GM12801 (cell line): Measurements from ENCODE around the gene GH1.
"Not testable (repeated sequence)": the region's sequence is repeated elsewhere in the genome, so short reads cannot be mapped to it uniquely, and the experiment has no call there.

Experiments used
- TF ChIP-seq, protein P1 (sequence below): IDR thresholded peaks from one replicate; pipeline ENCODE4 v1.5.1; 2011; ENCODE audit warnings: control low read depth; ENCODE audit not compliant: insufficient read length; ENCODE audit errors: extremely low read depth

The GH1 gene

DNA sequence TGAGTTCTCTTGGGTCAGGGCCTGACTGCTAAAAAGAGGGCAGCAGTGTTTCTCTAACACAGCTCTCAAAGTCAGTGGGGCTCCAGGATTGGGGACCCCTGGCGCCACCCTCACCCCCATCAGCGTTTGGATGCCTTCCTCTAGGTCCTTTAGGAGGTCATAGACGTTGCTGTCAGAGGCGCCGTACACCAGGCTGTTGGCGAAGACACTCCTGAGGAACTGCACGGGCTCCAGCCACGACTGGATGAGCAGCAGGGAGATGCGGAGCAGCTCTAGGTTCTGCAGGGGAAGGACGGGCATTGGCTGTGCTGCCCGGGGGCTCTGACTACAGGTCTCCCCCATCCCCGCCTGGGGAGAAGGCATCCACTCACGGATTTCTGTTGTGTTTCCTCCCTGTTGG is 993 bp downstream of the GH1 start:
- TF ChIP-seq, protein P1, sequence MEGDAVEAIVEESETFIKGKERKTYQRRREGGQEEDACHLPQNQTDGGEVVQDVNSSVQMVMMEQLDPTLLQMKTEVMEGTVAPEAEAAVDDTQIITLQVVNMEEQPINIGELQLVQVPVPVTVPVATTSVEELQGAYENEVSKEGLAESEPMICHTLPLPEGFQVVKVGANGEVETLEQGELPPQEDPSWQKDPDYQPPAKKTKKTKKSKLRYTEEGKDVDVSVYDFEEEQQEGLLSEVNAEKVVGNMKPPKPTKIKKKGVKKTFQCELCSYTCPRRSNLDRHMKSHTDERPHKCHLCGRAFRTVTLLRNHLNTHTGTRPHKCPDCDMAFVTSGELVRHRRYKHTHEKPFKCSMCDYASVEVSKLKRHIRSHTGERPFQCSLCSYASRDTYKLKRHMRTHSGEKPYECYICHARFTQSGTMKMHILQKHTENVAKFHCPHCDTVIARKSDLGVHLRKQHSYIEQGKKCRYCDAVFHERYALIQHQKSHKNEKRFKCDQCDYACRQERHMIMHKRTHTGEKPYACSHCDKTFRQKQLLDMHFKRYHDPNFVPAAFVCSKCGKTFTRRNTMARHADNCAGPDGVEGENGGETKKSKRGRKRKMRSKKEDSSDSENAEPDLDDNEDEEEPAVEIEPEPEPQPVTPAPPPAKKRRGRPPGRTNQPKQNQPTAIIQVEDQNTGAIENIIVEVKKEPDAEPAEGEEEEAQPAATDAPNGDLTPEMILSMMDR: no peak

DNA sequence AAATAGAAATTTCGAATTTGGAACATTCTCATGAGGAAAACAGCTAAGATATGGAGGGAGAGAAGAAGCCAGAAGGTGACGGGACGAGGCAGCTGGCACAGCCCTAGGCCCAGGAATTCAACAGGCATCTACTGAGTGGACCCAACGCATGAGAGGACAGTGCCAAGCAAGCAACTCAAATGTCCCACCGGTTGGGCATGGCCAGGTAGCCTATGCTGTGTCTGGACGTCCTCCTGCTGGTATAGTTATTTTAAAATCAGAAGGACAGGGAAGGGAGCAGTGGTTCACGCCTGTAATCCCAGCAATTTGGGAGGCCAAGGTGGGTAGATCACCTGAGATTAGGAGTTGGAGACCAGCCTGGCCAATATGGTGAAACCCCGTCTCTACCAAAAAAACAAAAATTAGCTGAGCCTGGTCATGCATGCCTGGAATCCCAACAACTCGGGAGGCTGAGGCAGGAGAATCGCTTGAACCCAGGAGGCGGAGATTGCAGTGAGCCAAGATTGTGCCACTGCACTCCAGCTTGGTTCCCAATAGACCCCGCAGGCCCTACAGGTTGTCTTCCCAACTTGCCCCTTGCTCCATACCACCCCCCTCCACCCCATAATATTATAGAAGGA is 2.0 kb downstream of the GH1 start:
- TF ChIP-seq, protein P1: no peak

DNA sequence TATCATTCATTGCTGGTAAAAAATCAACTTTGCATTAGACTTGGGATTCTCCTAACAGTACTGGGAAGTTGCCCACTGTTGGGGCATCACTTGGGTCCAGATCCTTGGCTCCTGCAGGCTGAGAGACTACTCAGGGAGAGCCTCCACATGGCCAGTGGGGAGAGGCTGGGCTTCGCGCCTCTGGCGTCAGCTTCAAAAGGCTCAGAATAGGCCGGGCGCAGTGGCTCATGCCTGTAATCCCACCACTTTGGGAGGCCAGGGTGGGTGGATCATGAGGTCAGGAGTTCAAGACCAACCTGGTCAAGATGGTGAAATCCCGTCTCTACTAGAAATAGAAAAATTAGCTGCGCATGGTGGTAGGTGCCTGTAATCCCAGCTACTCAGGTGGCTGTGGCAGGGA is 4.2 kb downstream of the GH1 start:
- TF ChIP-seq, protein P1: no peak

DNA sequence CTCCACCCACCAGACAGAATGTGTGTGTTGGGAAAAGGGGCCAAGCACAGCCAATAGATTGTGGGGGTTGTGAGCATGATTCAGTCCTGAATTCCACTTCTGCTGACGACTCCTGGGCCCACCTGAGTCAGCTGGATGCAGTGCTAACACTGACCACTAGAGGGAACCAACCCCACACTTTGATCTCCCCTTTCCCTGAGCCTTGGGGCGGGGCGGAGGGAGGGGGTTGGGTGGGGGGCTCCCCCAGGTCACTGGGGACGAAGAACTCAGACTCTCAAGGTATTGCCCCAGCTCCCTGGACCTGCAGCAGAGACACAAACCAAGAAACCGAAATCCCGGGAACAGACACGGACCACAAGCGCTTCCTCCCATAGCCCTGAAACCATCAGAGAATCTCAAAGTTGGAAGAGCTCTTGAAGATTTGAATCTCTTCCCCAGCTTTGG is 7.0 kb downstream of the GH1 start:
- TF ChIP-seq, protein P1: no peak

DNA sequence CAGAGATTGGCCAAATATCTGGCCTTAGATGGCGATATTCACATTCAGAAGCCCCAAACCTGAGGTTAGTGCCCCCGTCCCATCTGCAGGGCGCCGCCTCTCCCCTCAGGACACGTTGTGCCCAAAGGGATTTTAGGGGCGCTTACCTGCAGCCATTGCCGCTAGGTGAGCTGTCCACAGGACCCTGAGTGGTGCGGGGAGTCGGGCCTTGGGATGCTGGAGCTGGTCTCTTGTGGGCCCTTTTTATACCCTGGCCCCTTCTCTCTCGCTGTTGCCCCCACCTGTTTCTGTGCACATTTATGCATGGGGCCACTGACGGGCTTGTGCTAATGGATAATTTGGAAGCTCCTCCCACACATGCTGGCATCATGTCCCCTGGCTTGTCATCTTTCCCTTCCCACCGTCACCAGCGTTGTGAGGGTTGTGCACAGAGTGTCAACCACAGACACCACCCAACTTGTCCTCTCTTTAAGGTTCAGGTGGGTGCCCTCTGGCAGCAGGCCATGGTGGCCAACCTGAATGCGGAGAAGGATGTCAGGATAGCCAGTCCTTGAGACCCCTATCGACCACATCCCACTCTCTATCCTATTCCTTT is 7.5 kb downstream of the GH1 start, which contains the start of gene CSHL1:
Gene CSHL1, minus strand, starts transcription at position 218 of the 595 bp plus-strand sequence. Its CDS starts 62 bp downstream, at position 156.
- TF ChIP-seq, protein P1: no peak

DNA sequence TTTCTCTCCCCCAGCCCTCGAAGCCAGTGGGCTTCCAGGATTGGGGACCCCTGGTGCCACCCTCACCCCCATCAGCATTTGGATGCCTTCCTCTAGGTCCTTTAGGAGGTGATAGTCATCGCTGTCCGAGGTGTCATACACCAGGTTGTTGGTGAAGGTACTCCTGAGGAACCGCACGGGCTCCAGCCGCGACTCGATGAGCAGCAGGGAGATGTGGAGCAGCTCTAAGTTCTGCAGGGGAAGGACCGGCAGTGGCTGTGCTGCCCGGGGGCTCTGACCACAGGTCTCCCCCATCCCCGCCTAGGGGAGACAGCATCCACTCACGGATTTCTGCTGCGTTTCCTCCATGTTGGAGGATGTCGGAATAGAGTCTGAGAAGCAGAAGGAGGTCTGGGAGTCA is 8.5 kb downstream of the GH1 start:
- TF ChIP-seq, protein P1: no peak

DNA sequence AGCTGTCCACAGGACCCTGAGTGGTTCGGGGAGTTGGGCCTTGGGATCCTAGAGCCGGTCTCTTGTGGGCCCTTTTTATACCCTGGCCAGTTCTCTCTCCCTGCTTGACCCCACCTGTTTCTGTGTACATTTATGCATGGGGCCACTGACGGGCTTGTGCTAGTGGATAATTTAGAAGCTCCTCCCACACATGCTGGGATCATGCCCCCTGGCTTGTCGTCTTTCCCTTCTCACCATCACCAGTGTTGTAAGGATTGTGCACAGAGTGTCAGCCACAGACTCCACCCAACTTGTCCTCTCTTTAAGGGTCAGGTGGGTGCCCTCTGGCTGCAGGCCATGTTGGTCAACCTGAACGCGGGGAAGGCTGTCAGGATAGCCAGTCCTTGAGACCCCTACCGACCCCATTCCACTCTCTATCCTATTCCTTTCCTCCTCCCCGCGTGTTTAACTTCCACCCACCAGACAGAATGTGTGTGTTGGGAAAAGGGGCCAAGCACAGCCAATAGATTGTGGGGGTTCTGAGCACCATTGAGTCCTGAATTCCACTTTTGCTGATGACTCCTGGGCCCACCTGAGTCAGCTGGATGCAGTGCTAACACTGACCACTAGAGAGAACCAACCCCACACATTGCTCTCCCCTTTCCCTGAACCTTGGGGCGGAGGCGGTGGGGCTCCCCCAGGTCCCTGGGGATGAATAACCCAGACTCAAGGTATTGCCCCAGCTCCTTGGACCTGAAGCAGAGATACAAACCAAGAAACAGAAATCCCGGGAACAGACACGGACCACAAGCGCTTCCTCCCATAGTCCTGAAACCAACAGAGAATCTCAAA is 21.9 kb downstream of the GH1 start, which contains the start of gene CSH1:
Gene CSH1, minus strand, starts transcription at position 51 of the 831 bp plus-strand sequence. CDS start 63 bp downstream, outside the sequence.
- TF ChIP-seq, protein P1: not testable (repeated sequence)
